ENCODE results near the gene HLA-DMB. TPM values are rescaled to one million over a fixed set of nuclear protein-coding genes. Genes with fewer than 3 reads are reported as not detected.

HLA-DMB gene
- total RNA-seq (2022; extraction: Qiagen RNA extraction; ENCODE audit: low read depth): 1.2 to 2.3 TPM (median 1.7 TPM) in 5 replicates

GRCh38 chr6:32940656-32941213 lies at the start of gene HLA-DMB:
Gene HLA-DMB, minus strand, starts transcription at chr6:32941028. Its CDS starts 221 bp downstream, at chr6:32940807.

GRCh38 chr6:32968093-32968866 lies 27.5 kb upstream of the HLA-DMB start, which contains the start of gene BRD2:
Gene BRD2, plus strand, starts transcription at chr6:32968594. Its CDS starts 4,305 bp downstream, at chr6:32972899.

GRCh38 chr6:32952817-32953739 lies 12.2 kb upstream of the HLA-DMB start, which contains the start of gene HLA-DMA:
Gene HLA-DMA, minus strand, starts transcription at chr6:32953097. Its CDS starts 61 bp downstream, at chr6:32953036.

Other genes starting within 250 kb of the HLA-DMB start
- gene HLA-DQA2, start 199.6 kb downstream of the HLA-DMB start, total RNA-seq (2022; extraction: Qiagen RNA extraction; ENCODE audit: low read depth): not detected in 5 replicates
- gene HLA-DQB2, start 177.5 kb downstream of the HLA-DMB start, total RNA-seq (2022; extraction: Qiagen RNA extraction; ENCODE audit: low read depth): not detected in 5 replicates
- gene HLA-DOB, start 124.0 kb downstream of the HLA-DMB start, total RNA-seq (2022; extraction: Qiagen RNA extraction; ENCODE audit: low read depth): 0.07 to 0.30 TPM (median 0.16 TPM) in 4 of 5 replicates, not detected in the other
- gene TAP2, start 102.3 kb downstream of the HLA-DMB start, total RNA-seq (2022; extraction: Qiagen RNA extraction; ENCODE audit: low read depth): 15.5 to 21.9 TPM (median 20.9 TPM) in 5 replicates
- gene PSMB8, start 97.0 kb downstream of the HLA-DMB start, total RNA-seq (2022; extraction: Qiagen RNA extraction; ENCODE audit: low read depth): 19.1 to 25.3 TPM (median 21.4 TPM) in 5 replicates
- gene TAP1, start 87.3 kb downstream of the HLA-DMB start, total RNA-seq (2022; extraction: Qiagen RNA extraction; ENCODE audit: low read depth): 27.3 to 36.0 TPM (median 34.2 TPM) in 5 replicates
- 16.5 to 22.1 TPM (median 17.2 TPM) in 5 replicates for gene PSMB9, start 86.8 kb downstream of the HLA-DMB start, total RNA-seq (2022; extraction: Qiagen RNA extraction; ENCODE audit: low read depth)
- 2.2 to 3.7 TPM (median 3.3 TPM) in 5 replicates for gene HLA-DMA, start 12.1 kb upstream of the HLA-DMB start, total RNA-seq (2022; extraction: Qiagen RNA extraction; ENCODE audit: low read depth)
- gene BRD2, start 27.6 kb upstream of the HLA-DMB start, total RNA-seq (2022; extraction: Qiagen RNA extraction; ENCODE audit: low read depth): 130 to 163 TPM (median 144 TPM) in 5 replicates
- not detected in 5 replicates for gene HLA-DOA, start 68.6 kb upstream of the HLA-DMB start, total RNA-seq (2022; extraction: Qiagen RNA extraction; ENCODE audit: low read depth)
- 0.10 TPM in 1 of 5 replicates, not detected in the others for gene HLA-DPA1, start 132.6 kb upstream of the HLA-DMB start, total RNA-seq (2022; extraction: Qiagen RNA extraction; ENCODE audit: low read depth)
- not detected in 5 replicates for gene HLA-DPB1, start 135.0 kb upstream of the HLA-DMB start, total RNA-seq (2022; extraction: Qiagen RNA extraction; ENCODE audit: low read depth)